ENCODE results near the gene DNAL4.

DNAL4 gene

DNA sequence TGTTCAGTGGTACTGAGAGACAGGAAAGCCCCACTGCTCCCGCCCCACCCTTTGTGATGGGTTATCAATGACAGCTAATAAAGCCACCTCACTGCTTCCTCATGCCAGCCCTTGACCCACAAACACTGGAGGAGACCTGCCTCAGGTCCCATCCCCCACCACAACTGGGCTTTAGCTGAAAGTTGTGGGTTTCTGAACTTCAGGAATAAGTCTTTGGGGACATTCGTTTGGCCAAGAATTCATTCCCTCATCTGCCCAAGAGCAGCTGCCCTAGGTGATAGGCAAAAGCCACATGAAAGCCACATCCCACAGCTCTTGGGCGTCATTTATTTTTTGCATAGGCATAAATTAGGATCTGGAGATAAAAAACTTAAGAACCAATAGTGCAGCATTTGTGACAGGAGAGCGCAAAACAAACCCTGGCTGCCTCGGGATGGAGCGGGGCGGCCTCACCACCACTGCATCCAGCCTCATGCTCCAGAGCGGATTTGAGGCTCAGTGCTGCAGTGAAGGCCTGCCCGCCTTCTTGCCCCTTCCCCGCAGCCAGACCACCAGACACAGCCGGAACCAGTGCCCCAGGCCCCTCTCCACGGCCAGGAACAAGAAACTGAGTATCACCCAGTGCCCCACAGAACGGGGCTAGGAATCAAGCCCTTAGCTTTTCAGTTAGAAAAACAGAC, 59.4 kb downstream of the DNAL4 start:
- no peak overlapping the region for H3K4me3 ChIP-seq (ENCODE audit: low read length in 2 of 2)
- no peak overlapping the region for H3K27ac ChIP-seq (ENCODE audit: low read depth in 2 of 2, low read length in 2 of 2)
- peaks cover 8 to 10% of the 10 kb centered on the region in 2 donors for H3K4me1 ChIP-seq (ENCODE audit: control insufficient read depth in 2 of 2, insufficient read depth in 2 of 2, low read length in 2 of 2)
- no peaks in the 10 kb centered on the region for H3K9me3 ChIP-seq (ENCODE audit: control insufficient read depth in 2 of 2, low read length in 2 of 2)
- H3K36me3 ChIP-seq (ENCODE audit: control insufficient read depth in 2 of 2, insufficient read depth in 2 of 2, low read length in 2 of 2): peaks cover 67 to 75% of the 10 kb centered on the region in 2 donors
- H3K27me3 ChIP-seq (ENCODE audit: control insufficient read depth in 2 of 2, insufficient read depth in 2 of 2, low read length in 2 of 2): no peaks in the 10 kb centered on the region
- no peak overlapping the region for H3K9ac ChIP-seq (ENCODE audit: low read depth in 1 of 2, low read length in 2 of 2)

DNA sequence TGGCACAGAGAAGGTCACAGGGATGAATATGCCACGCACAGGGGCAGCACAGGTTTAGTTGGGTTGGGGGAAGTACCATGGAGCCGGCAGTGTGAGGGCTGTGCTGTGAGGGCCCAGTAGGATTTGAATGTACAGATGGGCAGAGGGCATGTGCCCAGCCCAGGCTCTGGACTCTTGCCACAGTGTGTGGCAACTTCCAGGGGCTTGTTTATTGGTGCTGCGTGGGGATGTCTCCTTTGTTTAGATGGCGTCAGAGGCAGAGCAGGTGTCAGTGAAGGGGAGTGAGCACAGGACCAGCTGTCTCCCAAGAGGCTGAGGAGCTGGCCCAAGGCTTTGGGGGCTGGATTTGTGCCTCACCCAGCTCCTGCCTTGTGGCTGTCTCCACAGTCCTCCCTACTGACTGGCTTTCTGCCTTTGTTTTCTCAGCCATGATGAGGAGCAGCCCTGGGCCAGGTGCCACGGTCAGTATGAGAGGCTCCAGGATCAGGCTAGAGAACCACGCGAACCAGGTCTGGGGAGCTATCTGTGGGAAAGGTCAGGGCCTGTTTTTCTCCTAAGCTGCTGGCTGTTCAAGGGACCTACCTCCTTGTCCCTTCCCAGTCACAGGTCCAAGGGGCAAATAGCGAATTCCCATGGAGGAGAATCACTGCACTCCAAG, 60.1 kb downstream of the DNAL4 start:
- Histone ChIP-seq H3K36me3 (ENCODE audit: control insufficient read depth in 2 of 2, insufficient read depth in 2 of 2, low read length in 2 of 2) (peaks cover 66 to 74% of the 10 kb centered on the region in 2 donors), H3K27me3 (ENCODE audit: control insufficient read depth in 2 of 2, insufficient read depth in 2 of 2, low read length in 2 of 2) (no peaks in the 10 kb centered on the region), H3K4me1 (ENCODE audit: control insufficient read depth in 2 of 2, insufficient read depth in 2 of 2, low read length in 2 of 2) (peaks cover 8 to 10% of the 10 kb centered on the region in 2 donors), H3K9ac (ENCODE audit: low read depth in 1 of 2, low read length in 2 of 2) (no peak overlapping the region), H3K9me3 (ENCODE audit: control insufficient read depth in 2 of 2, low read length in 2 of 2) (no peaks in the 10 kb centered on the region), H3K4me3 (ENCODE audit: low read length in 2 of 2) (no peak overlapping the region), H3K27ac (ENCODE audit: low read depth in 2 of 2, low read length in 2 of 2) (peak overlapping the region in 1 of 2 donors; percentile 4)

DNA sequence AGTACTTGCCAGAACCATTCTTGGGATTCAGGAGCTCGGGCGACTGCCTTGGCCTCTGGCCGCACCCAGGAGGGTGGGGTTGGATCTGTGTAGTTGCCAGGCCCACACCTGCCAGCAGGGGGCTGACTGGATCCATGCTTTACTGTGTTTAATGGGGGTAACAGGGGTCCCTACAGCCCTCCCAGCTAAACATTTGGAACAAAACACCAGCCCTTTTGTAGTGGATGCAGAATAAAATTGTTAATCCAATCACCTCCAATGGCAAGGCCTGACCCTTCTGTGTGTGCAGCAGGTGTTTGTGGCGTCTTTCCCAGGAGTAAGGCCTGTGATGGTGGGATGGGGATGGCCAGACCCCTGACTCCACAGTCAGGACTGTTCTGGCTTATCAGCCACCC, 60.6 kb downstream of the DNAL4 start:
- Histone ChIP-seq H3K4me1 (ENCODE audit: control insufficient read depth in 2 of 2, insufficient read depth in 2 of 2, low read length in 2 of 2) (peaks cover 8 to 10% of the 10 kb centered on the region in 2 donors), H3K9me3 (ENCODE audit: control insufficient read depth in 2 of 2, low read length in 2 of 2) (no peaks in the 10 kb centered on the region), H3K36me3 (ENCODE audit: control insufficient read depth in 2 of 2, insufficient read depth in 2 of 2, low read length in 2 of 2) (peaks cover 66 to 74% of the 10 kb centered on the region in 2 donors), H3K9ac (ENCODE audit: low read depth in 1 of 2, low read length in 2 of 2) (no peak overlapping the region), H3K4me3 (ENCODE audit: low read length in 2 of 2) (no peak overlapping the region), H3K27ac (ENCODE audit: low read depth in 2 of 2, low read length in 2 of 2) (no peak overlapping the region), H3K27me3 (ENCODE audit: control insufficient read depth in 2 of 2, insufficient read depth in 2 of 2, low read length in 2 of 2) (no peaks in the 10 kb centered on the region)

DNA sequence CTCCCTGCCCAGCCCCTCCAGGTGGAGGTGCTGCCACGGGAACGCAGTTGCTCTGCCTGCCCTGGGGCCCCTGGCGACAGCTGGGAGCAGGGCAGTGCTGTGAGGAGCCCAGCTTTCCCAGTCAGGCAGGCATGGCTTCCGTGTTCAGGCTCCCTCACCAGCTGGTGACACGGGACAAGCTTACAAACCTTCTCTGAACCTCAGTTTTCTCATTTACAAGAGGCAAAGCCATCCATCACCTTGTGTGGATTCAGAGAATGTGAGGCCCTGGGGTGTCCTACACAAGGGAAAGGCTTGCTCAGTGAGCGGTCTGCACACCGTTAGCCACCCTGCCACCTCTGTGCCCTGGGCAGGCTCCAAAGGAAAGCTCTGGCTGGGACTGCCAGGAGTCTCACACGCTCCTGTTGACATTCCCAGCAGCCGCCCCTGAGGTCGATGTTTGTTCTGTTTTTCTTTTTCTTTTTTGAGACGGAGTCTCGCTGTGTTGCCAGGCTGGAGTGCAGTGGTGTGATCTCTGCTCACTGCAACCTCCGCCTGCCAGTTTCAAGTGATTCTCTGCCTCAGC, 61.6 kb downstream of the DNAL4 start:
- H3K4me3 ChIP-seq (ENCODE audit: low read length in 2 of 2): no peak overlapping the region
- no peaks in the 10 kb centered on the region for H3K27me3 ChIP-seq (ENCODE audit: control insufficient read depth in 2 of 2, insufficient read depth in 2 of 2, low read length in 2 of 2)
- H3K9me3 ChIP-seq (ENCODE audit: control insufficient read depth in 2 of 2, low read length in 2 of 2): no peaks in the 10 kb centered on the region
- H3K9ac ChIP-seq (ENCODE audit: low read depth in 1 of 2, low read length in 2 of 2): no peak overlapping the region
- H3K36me3 ChIP-seq (ENCODE audit: control insufficient read depth in 2 of 2, insufficient read depth in 2 of 2, low read length in 2 of 2): peaks cover 66 to 74% of the 10 kb centered on the region in 2 donors
- no peak overlapping the region for H3K27ac ChIP-seq (ENCODE audit: low read depth in 2 of 2, low read length in 2 of 2)
- H3K4me1 ChIP-seq (ENCODE audit: control insufficient read depth in 2 of 2, insufficient read depth in 2 of 2, low read length in 2 of 2): peaks cover 8 to 10% of the 10 kb centered on the region in 2 donors

DNA sequence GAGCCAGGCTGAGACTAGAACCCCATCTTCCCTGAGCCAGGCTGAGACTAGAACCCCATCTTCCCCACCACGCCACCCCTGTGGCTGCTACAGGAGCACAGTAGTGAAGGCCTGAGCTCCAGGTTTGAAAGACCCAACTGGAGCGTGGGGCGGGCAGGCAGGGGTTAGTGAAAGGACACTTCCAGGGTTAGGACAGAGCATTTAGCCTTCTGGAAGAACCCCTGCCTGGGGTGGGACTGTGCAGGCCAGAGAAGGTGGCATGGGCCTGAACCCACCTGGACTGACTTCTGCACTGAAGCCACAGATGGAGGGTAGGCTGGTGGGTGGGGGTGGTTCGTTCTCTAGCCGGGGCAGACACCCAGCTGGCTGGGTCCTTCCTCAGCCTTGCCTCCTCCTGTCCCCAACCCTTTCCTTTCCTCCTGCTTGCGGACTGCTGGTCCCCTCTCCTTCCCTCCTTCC, 62.2 kb downstream of the DNAL4 start:
- H3K27me3 ChIP-seq (ENCODE audit: control insufficient read depth in 2 of 2, insufficient read depth in 2 of 2, low read length in 2 of 2): no peaks in the 10 kb centered on the region
- no peak overlapping the region for H3K27ac ChIP-seq (ENCODE audit: low read depth in 2 of 2, low read length in 2 of 2)
- H3K9me3 ChIP-seq (ENCODE audit: control insufficient read depth in 2 of 2, low read length in 2 of 2): no peaks in the 10 kb centered on the region
- peaks cover 66 to 74% of the 10 kb centered on the region in 2 donors for H3K36me3 ChIP-seq (ENCODE audit: control insufficient read depth in 2 of 2, insufficient read depth in 2 of 2, low read length in 2 of 2)
- no peak overlapping the region for H3K4me3 ChIP-seq (ENCODE audit: low read length in 2 of 2)
- no peak overlapping the region for H3K9ac ChIP-seq (ENCODE audit: low read depth in 1 of 2, low read length in 2 of 2)
- H3K4me1 ChIP-seq (ENCODE audit: control insufficient read depth in 2 of 2, insufficient read depth in 2 of 2, low read length in 2 of 2): peaks cover 8 to 10% of the 10 kb centered on the region in 2 donors

DNA sequence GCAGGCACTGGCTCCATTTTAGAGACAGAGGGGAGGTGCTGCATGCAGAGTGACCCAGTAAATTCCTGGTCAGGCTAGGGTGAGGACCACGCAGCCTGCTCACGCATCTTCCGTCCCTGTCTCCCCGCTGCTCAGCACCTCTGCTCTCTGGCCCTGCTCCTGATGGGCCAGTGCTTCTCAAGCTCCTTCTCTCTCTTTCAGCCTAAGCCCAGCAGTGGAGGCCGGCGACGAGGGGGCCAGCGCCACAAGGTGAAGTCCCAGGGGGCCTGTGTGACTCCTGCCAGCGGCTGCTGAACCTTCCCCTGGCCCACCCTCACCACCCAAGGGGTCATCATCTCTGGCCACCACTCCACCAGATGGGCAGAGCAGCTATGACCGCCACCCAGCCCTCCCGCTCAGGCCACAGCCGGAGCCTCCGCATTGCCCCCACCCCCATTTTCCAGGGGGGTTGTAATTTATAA, 63.5 kb downstream of the DNAL4 start:
- no peak overlapping the region for H3K27ac ChIP-seq (ENCODE audit: low read depth in 2 of 2, low read length in 2 of 2)
- no peaks in the 10 kb centered on the region for H3K27me3 ChIP-seq (ENCODE audit: control insufficient read depth in 2 of 2, insufficient read depth in 2 of 2, low read length in 2 of 2)
- no peak overlapping the region for H3K9ac ChIP-seq (ENCODE audit: low read depth in 1 of 2, low read length in 2 of 2)
- H3K9me3 ChIP-seq (ENCODE audit: control insufficient read depth in 2 of 2, low read length in 2 of 2): no peaks in the 10 kb centered on the region
- H3K36me3 ChIP-seq (ENCODE audit: control insufficient read depth in 2 of 2, insufficient read depth in 2 of 2, low read length in 2 of 2): peaks cover 66 to 74% of the 10 kb centered on the region in 2 donors
- H3K4me1 ChIP-seq (ENCODE audit: control insufficient read depth in 2 of 2, insufficient read depth in 2 of 2, low read length in 2 of 2): peaks cover 8 to 10% of the 10 kb centered on the region in 2 donors
- no peak overlapping the region for H3K4me3 ChIP-seq (ENCODE audit: low read length in 2 of 2)

DNA sequence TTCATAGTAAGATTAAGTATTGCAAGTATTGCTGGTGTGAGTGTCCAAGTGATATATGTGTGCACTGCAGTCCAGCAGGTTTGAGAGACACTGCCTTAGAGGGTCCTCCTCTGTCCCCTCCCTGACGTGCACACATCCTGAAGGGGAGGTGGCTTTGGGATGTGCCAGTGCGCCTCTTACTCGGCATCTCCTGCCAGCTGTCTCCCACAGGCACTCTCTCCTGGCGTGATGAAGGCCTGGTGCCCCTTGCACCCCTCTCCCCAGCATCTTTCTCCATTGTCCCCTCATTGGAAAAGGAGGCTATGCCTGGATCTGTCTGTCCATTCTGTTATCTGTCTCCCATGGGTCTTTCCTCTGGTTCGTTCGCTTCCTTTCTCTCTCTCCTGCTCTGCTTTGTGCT, 64.0 kb downstream of the DNAL4 start:
- H3K9me3 ChIP-seq (ENCODE audit: control insufficient read depth in 2 of 2, low read length in 2 of 2): no peaks in the 10 kb centered on the region
- H3K9ac ChIP-seq (ENCODE audit: low read depth in 1 of 2, low read length in 2 of 2): no peak overlapping the region
- no peak overlapping the region for H3K4me3 ChIP-seq (ENCODE audit: low read length in 2 of 2)
- H3K4me1 ChIP-seq (ENCODE audit: control insufficient read depth in 2 of 2, insufficient read depth in 2 of 2, low read length in 2 of 2): peaks cover 8 to 10% of the 10 kb centered on the region in 2 donors
- no peak overlapping the region for H3K27ac ChIP-seq (ENCODE audit: low read depth in 2 of 2, low read length in 2 of 2)
- no peaks in the 10 kb centered on the region for H3K27me3 ChIP-seq (ENCODE audit: control insufficient read depth in 2 of 2, insufficient read depth in 2 of 2, low read length in 2 of 2)
- H3K36me3 ChIP-seq (ENCODE audit: control insufficient read depth in 2 of 2, insufficient read depth in 2 of 2, low read length in 2 of 2): peaks cover 69 to 76% of the 10 kb centered on the region in 2 donors

DNA sequence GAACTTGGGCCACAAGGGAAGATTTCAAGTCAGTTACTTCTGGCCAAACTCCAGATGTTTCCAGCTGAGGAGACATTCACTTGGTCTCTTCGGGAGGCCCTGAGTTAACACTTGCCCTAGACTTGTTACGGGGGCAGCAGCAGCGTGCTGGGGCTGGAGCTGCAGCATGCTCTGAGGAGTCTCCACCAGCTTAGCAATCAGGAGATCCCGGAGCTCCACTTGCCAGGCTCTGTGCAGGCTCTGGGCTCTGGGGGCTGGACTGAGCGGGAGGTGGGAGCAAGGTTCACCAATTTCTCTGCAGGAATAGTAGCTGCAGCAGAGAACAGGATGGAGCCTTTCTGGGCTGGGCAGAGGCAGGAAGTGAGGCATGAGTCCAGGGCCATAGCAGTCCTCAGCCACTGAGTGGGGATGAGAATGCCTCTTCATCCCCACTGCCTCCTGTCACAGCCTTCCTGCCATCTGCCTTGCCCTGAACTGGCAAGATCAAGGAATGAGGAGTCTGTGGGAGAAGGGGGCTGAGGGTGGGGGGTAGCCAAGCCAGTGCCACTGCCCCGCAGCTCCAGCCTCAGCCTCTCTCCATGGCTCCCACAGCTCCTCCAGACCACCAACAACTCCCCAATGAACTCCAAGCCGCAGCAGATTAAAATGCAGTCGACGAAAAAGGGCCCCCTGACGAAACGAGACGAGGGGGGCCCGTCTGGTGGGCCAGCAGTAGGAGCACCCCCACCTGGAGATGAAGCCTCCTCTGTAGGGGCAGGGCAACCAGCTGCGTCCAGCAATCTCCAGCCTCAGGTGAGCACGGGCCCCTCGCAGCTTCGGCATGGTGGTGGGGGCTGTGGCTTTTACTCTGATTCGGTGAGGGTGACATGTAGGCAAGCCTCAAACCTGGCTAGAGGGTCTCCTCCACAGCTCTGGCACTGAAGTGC, 64.8 kb downstream of the DNAL4 start:
- peaks cover 7 to 8% of the 10 kb centered on the region in 2 donors for H3K4me1 ChIP-seq (ENCODE audit: control insufficient read depth in 2 of 2, insufficient read depth in 2 of 2, low read length in 2 of 2)

More for the DNA sequence above, 64.8 kb downstream of the DNAL4 start:
- Histone ChIP-seq H3K27me3 (ENCODE audit: control insufficient read depth in 2 of 2, insufficient read depth in 2 of 2, low read length in 2 of 2) (no peaks in the 10 kb centered on the region), H3K27ac (ENCODE audit: low read depth in 2 of 2, low read length in 2 of 2) (no peak overlapping the region), H3K36me3 (ENCODE audit: control insufficient read depth in 2 of 2, insufficient read depth in 2 of 2, low read length in 2 of 2) (peaks cover 77 to 79% of the 10 kb centered on the region in 2 donors), H3K9ac (ENCODE audit: low read depth in 1 of 2, low read length in 2 of 2) (no peak overlapping the region), H3K9me3 (ENCODE audit: control insufficient read depth in 2 of 2, low read length in 2 of 2) (no peaks in the 10 kb centered on the region), H3K4me3 (ENCODE audit: low read length in 2 of 2) (no peak overlapping the region)
